ENCODE measurements around the gene PPP6R2.

Gene PPP6R2

GRCh38 chr22:50417411-50418210 is 74.5 kb downstream of the PPP6R2 start:
- no peak for TF ChIP-seq TEAD4 (IDR thresholded peaks at IDR 0.05)
- no peak for TF ChIP-seq EP300 (IDR thresholded peaks at IDR 0.05; ENCODE audit: borderline replicate concordance)

GRCh38 chr22:50418624-50419023 is 75.5 kb downstream of the PPP6R2 start:
- TF ChIP-seq CEBPB (IDR thresholded peaks at IDR 0.05): no peak
- TF ChIP-seq CREB1 (IDR thresholded peaks at IDR 0.05; ENCODE audit: low read depth): no peak
- no peak for TF ChIP-seq TCF12 (IDR thresholded peaks at IDR 0.05; ENCODE audit: low read depth)
- no peak for TF ChIP-seq FOXM1 (IDR thresholded peaks at IDR 0.05; ENCODE audit: borderline replicate concordance, low read depth)
- TF ChIP-seq TEAD4 (IDR thresholded peaks at IDR 0.05): no peak
- no peak for TF ChIP-seq YY1 (IDR thresholded peaks at IDR 0.05; ENCODE audit: low read depth)

- TF ChIP-seq FOXM1 (IDR thresholded peaks at IDR 0.05; ENCODE audit: borderline replicate concordance, low read depth) (no peak), ZBTB7A (IDR thresholded peaks at IDR 0.05; ENCODE audit: low read depth) (no peak), NFIC (IDR thresholded peaks at IDR 0.05) (no peak), MAX (IDR thresholded peaks at IDR 0.05) (no peak), YY1 (IDR thresholded peaks at IDR 0.05; ENCODE audit: low read depth) (no peak), REST (IDR thresholded peaks at IDR 0.05; ENCODE audit: low read depth) (no peak), TCF12 (IDR thresholded peaks at IDR 0.05; ENCODE audit: low read depth) (no peak), CEBPB (IDR thresholded peaks at IDR 0.05) (no peak), TEAD4 (IDR thresholded peaks at IDR 0.05) (no peak), USF1 (IDR thresholded peaks at IDR 0.05) (no peak), TAF1 (IDR thresholded peaks at IDR 0.05; ENCODE audit: low read depth) (no peak), EP300 (IDR thresholded peaks at IDR 0.05; ENCODE audit: borderline replicate concordance) (no peak), RAD21 (IDR thresholded peaks at IDR 0.05; ENCODE audit: low read depth) (no peak), EGR1 (IDR thresholded peaks at IDR 0.05) (no peak), CREB1 (IDR thresholded peaks at IDR 0.05; ENCODE audit: low read depth) (no peak)
Observed at GRCh38 chr22:50419116-50419515, 76.0 kb downstream of the PPP6R2 start.

- no peak for TF ChIP-seq REST (IDR thresholded peaks at IDR 0.05; ENCODE audit: low read depth)
- no peak for TF ChIP-seq ZBTB7A (IDR thresholded peaks at IDR 0.05; ENCODE audit: low read depth)
- TF ChIP-seq CREB1 (IDR thresholded peaks at IDR 0.05; ENCODE audit: low read depth): no peak
- no peak for TF ChIP-seq MAX (IDR thresholded peaks at IDR 0.05)
- no peak for TF ChIP-seq TCF12 (IDR thresholded peaks at IDR 0.05; ENCODE audit: low read depth)
- no peak for TF ChIP-seq FOXM1 (IDR thresholded peaks at IDR 0.05; ENCODE audit: borderline replicate concordance, low read depth)
- TF ChIP-seq TAF1 (IDR thresholded peaks at IDR 0.05; ENCODE audit: low read depth): no peak
- TF ChIP-seq RAD21 (IDR thresholded peaks at IDR 0.05; ENCODE audit: low read depth): no peak
- no peak for TF ChIP-seq CEBPB (IDR thresholded peaks at IDR 0.05)
- TF ChIP-seq TEAD4 (IDR thresholded peaks at IDR 0.05): no peak
- TF ChIP-seq EP300 (IDR thresholded peaks at IDR 0.05; ENCODE audit: borderline replicate concordance): no peak
- no peak for TF ChIP-seq EGR1 (IDR thresholded peaks at IDR 0.05)
Observed at GRCh38 chr22:50420015-50420414, 76.9 kb downstream of the PPP6R2 start.

GRCh38 chr22:50420581-50420980 is 77.5 kb downstream of the PPP6R2 start:
- TF ChIP-seq CREB1 (IDR thresholded peaks at IDR 0.05; ENCODE audit: low read depth) (no peak), TEAD4 (IDR thresholded peaks at IDR 0.05) (no peak), REST (IDR thresholded peaks at IDR 0.05; ENCODE audit: low read depth) (no peak), TCF12 (IDR thresholded peaks at IDR 0.05; ENCODE audit: low read depth) (no peak), USF1 (IDR thresholded peaks at IDR 0.05) (no peak), NFIC (IDR thresholded peaks at IDR 0.05) (no peak), EGR1 (IDR thresholded peaks at IDR 0.05) (no peak), YY1 (IDR thresholded peaks at IDR 0.05; ENCODE audit: low read depth) (no peak), EP300 (IDR thresholded peaks at IDR 0.05; ENCODE audit: borderline replicate concordance) (no peak), FOXM1 (IDR thresholded peaks at IDR 0.05; ENCODE audit: borderline replicate concordance, low read depth) (no peak)
